Stimulated activated CD4-positive, alpha-beta T cell treated with anti-CD3 and anti-CD28 coated beads, Interleukin-1b, Interleukin-23, amount 100 ng/mL, for 24 hours (primary cell): ENCODE data around the gene SLC22A25.
"Not testable (repeated sequence)": the region's sequence is repeated elsewhere in the genome, so short reads cannot be mapped to it uniquely, and the experiment has no call there.

Experiments used
- DNase-seq, 4 experiments: peaks; one replicate each; pipeline ENCODE4 v3.0.0-alpha.2; 2020; ENCODE audit warnings: low read depth in 4 of 4, low spot score in 1 of 4

SLC22A25 gene

GRCh38 chr11:63243533-63243932, at the start of gene SLC22A25:
TSS of gene SLC22A25 (minus strand) at chr11:63243599. CDS start at chr11:63229652, 13,947 bp downstream.
- no peak for DNase-seq

GRCh38 chr11:63290285-63290684, 46.9 kb upstream of the SLC22A25 start:
- no peak for DNase-seq

- no peak for DNase-seq
Measured at GRCh38 chr11:63289658-63290057, 46.3 kb upstream of the SLC22A25 start.

- no peak for DNase-seq
Measured at GRCh38 chr11:63282579-63282978, 39.2 kb upstream of the SLC22A25 start.

- DNase-seq: no peak
Measured at GRCh38 chr11:63280920-63281319, 37.5 kb upstream of the SLC22A25 start.

- DNase-seq: no peak
Measured at GRCh38 chr11:63277345-63277943, 34.0 kb upstream of the SLC22A25 start.

- no peak for DNase-seq
Measured at GRCh38 chr11:63274776-63275175, 31.4 kb upstream of the SLC22A25 start.

- DNase-seq: no peak
Measured at GRCh38 chr11:63273685-63274084, 30.3 kb upstream of the SLC22A25 start.

GRCh38 chr11:63262547-63262946, 19.1 kb upstream of the SLC22A25 start:
- no peak for DNase-seq

GRCh38 chr11:63251312-63251711, 7.9 kb upstream of the SLC22A25 start:
- no peak for DNase-seq

- DNase-seq: no peak
Measured at GRCh38 chr11:63250162-63251050, 7.0 kb upstream of the SLC22A25 start.

GRCh38 chr11:63248966-63249365, 5.6 kb upstream of the SLC22A25 start:
- no peak for DNase-seq

GRCh38 chr11:63247237-63248002, 4.0 kb upstream of the SLC22A25 start:
- DNase-seq: not testable (repeated sequence)

GRCh38 chr11:63246045-63246444, 2.6 kb upstream of the SLC22A25 start:
- DNase-seq: no peak

- no peak for DNase-seq
Measured at GRCh38 chr11:63244862-63245261, 1.5 kb upstream of the SLC22A25 start.

GRCh38 chr11:63242089-63242781, 1.2 kb downstream of the SLC22A25 start:
- DNase-seq: no peak

- DNase-seq: no peak
Measured at GRCh38 chr11:63240791-63241379, 2.5 kb downstream of the SLC22A25 start.

GRCh38 chr11:63240098-63240497, 3.3 kb downstream of the SLC22A25 start:
- no peak for DNase-seq

GRCh38 chr11:63239254-63239653, 4.1 kb downstream of the SLC22A25 start:
- no peak for DNase-seq

- no peak for DNase-seq
Measured at GRCh38 chr11:63237413-63237812, 6.0 kb downstream of the SLC22A25 start.
